Measurements from ENCODE around the gene ABCA10. TPM values are rescaled to one million over a fixed set of nuclear protein-coding genes. Genes with fewer than 3 reads are reported as not detected.
"Not testable (repeated sequence)": the region's sequence is repeated elsewhere in the genome, so short reads cannot be mapped to it uniquely, and the experiment has no call there.

Gene ABCA10
- polyA plus RNA-seq, 3 donors = 1.8 to 25.1 (median 6.9) TPM

DNA sequence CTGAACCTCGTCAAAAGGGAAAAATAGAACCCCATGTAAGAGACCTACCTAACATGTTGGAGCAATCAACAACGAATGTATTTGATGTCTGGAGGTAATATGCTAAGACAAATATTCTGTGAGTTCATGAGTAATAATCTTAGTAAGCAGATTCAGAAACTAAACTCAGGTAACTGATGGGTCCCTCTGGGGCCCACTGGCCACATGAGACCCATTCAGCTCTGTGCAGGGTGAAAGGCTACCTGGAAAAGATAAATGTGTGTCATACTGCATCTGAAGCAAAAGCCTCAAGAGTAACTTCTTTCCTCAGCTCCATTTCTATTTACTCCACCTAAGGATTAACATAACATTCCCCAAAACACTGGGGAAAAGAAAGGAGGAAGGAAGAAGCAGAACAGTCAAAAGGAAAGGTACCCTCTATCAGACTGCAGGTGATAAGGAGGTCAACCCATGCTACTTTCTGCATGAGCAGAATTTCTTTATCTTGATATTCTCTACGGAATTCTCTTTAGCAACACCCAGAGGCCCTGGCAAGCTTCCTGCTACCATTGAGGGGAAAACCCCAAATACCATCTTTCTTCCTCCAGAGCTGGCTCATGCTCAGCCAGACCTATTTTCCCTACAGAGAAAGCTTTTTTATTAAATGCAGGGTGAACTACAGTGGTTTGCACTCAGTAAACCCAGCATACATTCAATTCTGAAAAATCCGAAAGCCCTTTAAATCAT, 49.2 kb downstream of the ABCA10 start:
- H3K27ac ChIP-seq (ENCODE audit: low read depth, low read length) = no peak overlapping the region
- 63 to 68% (median 66%) methylated on average over 4 of the region's 4 CpGs for WGBS, 3 donors

DNA sequence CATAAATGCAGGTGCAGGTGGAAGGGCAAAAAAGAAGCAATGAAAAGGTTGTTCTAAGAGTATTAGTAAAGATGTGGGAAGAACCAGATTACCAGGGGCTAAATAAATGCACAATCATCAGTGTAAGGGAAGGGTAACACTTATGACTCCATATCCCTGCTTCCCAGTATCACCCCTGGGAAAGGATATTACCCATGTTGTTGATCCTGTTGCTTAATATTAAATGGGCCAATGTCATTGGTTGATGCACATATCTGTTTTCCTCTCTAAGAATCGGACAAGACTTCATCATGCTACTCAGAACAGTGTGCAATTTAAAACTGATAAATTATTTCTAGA, 52.2 kb downstream of the ABCA10 start:
- H3K27ac ChIP-seq (ENCODE audit: low read depth, low read length) = no peak overlapping the region
- 82 to 95% (median 92%) methylated on average over 1 of the region's 1 CpG for WGBS, 3 donors

DNA sequence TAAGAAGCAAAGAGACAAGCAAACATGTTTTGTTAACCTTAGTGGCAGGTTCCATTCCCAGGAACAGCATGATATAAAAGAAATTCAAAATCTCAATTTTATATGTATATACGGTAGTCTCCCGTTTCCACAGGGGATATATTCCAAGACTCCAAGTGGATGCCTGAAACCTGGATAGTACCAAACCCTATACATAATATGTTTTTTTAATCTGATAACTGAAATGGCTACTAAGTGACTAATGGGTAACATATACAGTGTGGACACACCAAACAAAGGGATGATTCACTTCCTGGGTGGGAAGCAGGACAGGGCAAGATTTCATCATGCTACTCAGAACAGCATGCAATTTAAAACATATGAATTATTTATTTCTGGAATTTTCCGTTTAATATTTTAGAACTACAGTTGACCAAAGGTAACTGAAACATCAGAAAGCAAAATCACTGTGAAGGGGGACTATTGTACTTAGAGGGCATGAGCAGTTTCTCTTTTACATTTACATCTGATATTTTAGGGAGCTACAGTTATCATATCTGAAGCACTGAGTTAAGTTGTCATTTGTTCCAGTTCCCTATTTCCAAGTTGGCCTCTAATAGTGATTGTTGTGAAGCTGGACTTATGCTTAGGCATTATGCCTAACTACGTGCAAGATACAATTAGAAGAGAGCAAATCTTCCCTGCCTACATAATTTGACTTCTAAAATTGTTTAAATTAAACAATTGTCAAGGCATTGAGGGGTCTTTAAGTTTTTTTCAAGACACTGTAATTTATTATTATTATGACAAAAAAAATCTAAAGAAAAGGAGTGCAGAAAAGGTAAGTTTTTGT, 52.8 kb downstream of the ABCA10 start:
- H3K27ac ChIP-seq (ENCODE audit: low read depth, low read length) = no peak overlapping the region
- 81 to 93% (median 82%) methylated on average over 4 of the region's 4 CpGs for WGBS, 3 donors

DNA sequence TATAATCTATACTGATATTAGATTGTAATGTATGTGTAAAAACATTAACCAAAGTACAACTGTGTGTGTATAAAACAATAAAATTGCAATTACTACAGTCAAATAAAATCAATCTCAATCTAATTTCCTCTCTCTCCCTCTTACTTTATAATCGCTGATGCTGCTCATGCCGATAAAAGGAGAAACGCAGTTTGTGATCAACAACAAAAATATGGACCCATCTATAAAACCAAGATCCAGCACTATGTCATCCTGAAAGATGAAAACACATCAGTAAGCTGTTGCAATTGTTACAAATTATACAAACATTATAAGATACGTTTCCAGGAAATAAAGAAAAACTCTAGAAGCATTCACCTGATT, 53.4 kb downstream of the ABCA10 start:
- H3K27ac ChIP-seq (ENCODE audit: low read depth, low read length) = no peak overlapping the region
- 84 to 94% (median 94%) methylated on average over 4 of the region's 4 CpGs for WGBS, 3 donors

- 74 to 94% (median 75%) methylated on average over 2 of the region's 2 CpGs for WGBS, 3 donors
- no peak overlapping the region for H3K27ac ChIP-seq (ENCODE audit: low read depth, low read length)
Observed at GRCh38 chr17:69173118-69173517, 55.5 kb downstream of the ABCA10 start.

DNA sequence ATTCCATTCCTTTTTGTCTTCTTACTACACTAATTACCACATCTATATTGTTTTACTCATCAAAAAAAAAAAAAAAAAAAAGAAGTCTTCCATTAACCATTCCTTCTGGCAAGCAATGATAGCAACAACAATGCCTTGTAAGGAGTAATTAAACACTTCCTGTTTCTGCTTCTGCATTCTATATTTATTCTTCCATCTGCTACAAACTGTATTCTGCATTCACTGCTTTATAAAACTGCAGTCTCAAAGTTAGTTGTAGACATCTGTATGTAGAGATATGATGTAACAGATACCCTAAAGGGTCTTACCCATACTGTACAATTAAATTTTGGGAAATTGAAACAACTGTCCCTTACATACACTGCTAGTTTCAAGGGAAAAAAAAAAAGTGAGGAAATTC, 58.2 kb downstream of the ABCA10 start:
- H3K27ac ChIP-seq (ENCODE audit: low read depth, low read length) = no peak overlapping the region

DNA sequence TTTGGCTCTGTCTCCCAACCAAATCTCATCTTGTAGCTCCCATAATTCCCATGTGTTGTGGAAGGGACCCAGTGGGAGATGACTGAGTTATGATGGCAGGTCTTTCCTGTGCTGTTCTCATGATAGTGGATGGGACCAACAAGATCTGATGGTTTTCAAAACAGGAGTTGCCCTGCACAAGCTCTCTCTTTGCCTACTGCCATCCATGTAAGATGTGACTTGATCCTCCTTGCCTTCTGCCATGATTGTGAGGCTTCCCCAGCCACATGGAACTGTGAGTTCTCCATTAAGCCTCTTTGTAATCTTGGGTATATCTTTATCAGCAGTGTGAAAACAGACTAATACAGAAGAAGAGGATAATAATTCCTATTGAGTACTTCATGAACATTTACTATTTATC, 60.0 kb downstream of the ABCA10 start:
- not testable (repeated sequence) for H3K27ac ChIP-seq (ENCODE audit: low read depth, low read length)

GRCh38 chr17:69166957-69167356, 61.7 kb downstream of the ABCA10 start:
- H3K27ac ChIP-seq (ENCODE audit: low read depth, low read length) = no peak overlapping the region
- 91 to 95% (median 95%) methylated on average over 2 of the region's 2 CpGs for WGBS, 3 donors

DNA sequence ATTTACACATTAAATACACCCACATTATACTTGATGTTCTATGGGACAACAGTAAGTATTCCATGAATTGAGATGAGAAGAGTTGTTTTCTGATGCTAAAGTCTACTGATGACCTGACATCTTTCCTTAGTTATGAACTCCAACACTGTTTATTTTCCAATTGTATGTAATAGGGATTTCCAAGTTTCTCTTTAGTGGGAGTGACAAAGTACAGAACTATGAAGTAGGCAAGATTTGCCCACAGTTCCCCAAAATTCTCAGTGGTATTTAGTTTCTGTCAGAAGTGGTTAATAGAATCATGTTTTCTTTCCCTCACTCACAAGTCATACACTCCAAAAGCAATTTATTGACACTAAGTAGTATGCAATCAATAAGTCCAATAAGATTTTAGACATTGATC, 64.4 kb downstream of the ABCA10 start:
- no peak overlapping the region for H3K27ac ChIP-seq (ENCODE audit: low read depth, low read length)

DNA sequence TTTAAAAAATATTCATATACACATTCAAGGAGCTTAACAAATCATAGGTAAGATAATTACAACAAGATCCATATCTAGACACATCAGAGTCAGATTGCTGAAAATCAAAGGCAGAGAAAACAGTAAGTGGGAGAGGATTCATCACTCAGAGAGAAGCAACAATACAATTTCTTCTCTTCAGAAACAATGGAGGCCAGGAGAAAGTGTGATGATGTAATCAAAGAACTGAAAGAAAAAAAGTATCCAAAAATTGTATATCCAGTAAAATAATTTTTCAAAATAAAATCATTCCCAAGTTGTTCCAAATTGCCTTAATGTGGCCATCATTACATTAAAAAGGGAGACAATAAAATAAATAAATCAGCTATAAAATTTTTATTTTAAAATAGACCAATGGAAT, 69.2 kb downstream of the ABCA10 start:
- no peak overlapping the region for H3K27ac ChIP-seq (ENCODE audit: low read depth, low read length)

DNA sequence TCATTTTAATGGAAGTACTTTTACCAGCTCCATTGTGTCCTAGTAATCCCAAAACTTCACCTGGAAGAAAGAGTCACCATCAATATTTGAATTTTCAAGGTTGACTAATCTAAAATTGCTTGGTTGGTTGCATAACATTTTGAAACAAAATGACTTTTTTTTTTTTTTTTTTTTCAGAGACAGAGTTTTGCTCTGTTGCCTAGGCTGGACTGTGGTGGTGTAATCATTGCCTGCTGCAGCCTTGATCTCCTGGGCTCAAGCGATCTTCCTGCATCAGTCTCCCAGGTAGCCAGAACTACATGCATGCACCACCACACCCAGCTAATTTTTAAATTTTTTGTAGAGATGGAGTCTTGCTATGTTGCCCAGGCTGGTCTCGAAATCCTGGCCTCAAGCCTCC, 74.4 kb downstream of the ABCA10 start:
- 96 to 98% (median 97%) methylated on average over 2 of the region's 2 CpGs for WGBS, 3 donors
- H3K27ac ChIP-seq (ENCODE audit: low read depth, low read length) = no peak overlapping the region

- 61 to 66% (median 64%) methylated on average over 1 of the region's 1 CpG for WGBS, 3 donors
- no peak overlapping the region for H3K27ac ChIP-seq (ENCODE audit: low read depth, low read length)
Observed at GRCh38 chr17:69150333-69150732, 78.3 kb downstream of the ABCA10 start.

- no peak overlapping the region for H3K27ac ChIP-seq (ENCODE audit: low read depth, low read length)
- WGBS, 3 donors = 81 to 89% (median 83%) methylated on average over 2 of the region's 2 CpGs
Observed at GRCh38 chr17:69147460-69147859, 81.2 kb downstream of the ABCA10 start.

DNA sequence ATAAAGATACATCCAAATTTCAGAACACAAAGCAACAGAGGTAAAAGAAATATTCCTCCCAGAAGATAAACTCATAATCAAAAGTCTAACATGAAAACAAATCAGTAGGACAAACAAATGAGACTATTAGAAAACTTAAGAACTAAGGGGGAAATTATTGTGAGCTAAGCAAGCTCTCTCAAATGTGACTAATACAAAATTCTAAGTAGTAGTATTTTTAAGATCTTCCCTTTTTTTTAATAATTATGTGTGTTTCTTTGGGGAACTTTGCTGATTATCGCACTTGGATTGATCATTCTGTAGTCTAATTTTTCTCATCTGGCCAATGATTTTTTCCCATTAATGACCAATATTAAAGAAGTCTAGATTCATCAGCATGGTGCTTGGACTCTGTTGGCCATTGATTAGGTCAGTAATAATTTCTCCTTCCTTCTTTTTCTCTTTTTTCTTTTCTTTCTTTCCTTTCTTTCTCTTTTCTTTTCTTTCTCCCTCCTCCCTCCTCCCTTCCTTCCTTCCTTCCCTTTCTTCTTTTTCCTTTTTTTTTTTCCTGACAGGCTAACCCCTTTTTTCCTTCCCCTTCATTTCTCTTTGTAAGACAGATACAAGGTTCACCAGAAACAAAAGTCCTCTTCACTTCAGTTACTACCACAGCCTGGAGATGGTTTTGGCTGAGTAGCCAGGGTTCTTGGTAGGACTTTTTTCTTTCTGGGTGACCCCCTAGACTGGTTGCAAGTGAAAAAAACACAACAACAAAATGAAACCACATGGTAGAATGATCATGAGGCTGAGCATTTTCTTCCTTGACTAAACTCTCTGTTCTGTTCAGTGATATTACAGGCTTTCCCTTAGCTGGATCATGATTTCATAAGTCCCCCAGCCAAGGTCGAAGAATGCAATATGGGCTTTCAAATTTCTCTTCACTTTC, 84.0 kb downstream of the ABCA10 start:
- 91 to 98% (median 94%) methylated on average over 2 of the region's 2 CpGs for WGBS, 3 donors
- H3K27ac ChIP-seq (ENCODE audit: low read depth, low read length) = no peak overlapping the region

DNA sequence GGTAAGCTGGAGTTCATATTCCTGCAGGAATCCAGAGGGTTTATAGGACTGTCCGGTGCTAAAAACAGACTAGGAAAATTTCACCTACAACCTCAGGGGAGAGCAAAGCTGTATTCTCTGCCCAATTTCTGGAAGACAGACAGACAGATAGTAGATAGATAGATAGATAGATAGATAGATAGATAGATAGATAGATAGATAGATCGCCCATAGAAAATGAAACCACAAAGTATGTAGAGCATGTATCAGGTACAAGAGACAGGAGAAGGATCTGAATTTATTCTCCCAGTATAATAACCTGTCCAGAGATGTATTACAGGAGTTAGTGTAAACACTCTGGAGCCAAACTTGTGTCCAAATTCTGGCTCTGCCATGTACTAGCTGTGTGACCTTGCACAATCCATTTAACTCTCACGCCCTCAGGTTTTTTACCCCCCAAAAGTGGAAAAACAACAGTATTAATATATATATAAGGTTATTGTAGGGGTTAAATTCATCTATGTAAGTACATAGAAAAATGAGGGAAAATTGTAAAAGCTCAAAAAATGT, 84.9 kb downstream of the ABCA10 start:
- 92 to 100% (median 95%) methylated on average over 3 of the region's 3 CpGs for whole genome bisulfite sequencing, 3 donors
- no peak overlapping the region for H3K27ac ChIP-seq (ENCODE audit: low read depth, low read length)

GRCh38 chr17:69143151-69143550, 85.5 kb downstream of the ABCA10 start:
- H3K27ac ChIP-seq (ENCODE audit: low read depth, low read length) = no peak overlapping the region

DNA sequence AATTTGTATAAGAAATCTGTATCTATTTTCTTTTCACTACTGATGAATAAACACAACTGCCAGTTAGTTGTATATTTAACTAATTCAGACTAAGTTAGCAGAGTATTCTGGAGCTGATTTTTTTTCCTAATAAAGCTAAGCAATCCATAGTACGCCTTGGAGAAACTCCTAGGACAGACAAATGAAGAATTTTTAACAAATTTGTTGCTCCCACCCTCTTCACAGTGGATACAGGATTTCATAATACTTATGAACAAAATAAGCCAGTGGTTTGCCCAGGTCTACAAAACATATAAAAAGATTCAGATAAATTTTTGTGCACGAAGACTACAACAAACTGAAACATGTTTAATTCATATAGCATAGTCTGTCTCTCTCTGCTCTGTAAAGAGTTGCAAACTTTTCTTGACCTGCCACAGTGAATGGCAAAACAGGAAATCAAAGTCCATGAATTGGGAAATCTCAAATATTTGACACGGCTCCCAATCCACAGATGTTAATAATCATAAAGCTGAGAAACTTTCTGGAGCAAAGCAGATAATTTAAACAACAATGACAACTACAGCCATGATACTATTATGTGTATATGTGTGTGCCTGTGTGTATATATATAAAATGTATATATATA, 86.3 kb downstream of the ABCA10 start:
- 40 to 55% (median 41%) methylated on average over 3 of the region's 3 CpGs for WGBS, 3 donors

More at GRCh38 chr17:69143151-69143550, 85.5 kb downstream of the ABCA10 start:
- WGBS, 3 donors = 61 to 82% (median 73%) methylated on average over 1 of the region's 1 CpG

DNA sequence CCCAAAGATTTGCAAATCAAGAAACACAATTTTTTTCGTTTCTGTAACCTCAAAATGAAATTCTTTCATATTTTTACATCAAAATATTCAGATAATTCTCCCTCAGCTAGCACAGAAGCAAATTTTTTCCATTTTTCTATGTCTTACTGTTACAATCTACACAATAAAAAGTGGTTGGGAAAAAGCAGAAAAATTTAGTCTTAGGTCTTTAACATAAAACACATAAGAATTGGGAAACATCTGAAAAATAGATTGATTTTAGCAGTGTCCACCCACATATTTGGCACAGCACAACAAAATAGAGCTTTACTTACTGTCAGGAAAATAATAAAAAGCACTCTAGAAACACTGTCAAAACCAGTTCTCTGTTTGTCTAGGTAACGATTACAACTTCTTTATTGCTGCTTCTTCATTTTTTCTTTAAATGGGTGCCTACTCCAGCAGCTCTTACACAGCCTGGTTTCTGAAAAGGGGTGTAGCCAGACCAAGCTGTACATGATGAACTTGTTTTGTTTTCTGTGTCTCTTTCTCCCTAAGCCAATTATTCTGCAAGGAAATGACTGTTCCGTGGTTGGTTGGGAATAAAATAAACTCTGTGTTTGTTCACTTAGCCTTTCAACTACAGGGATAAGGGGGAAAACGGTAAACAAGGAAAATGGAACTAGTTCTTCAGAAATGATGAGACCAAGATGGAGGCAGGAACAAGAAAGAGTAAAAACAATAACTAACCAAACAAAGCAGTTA, 87.0 kb downstream of the ABCA10 start, which contains the start of gene ABCA6:
ABCA6 (minus strand) TSS at position 465 of the 744 bp plus-strand sequence. CDS start 1,192 bp downstream, outside the sequence.
- no peak within 1 kb of the TSS for H3K27ac ChIP-seq (ENCODE audit: low read depth, low read length)
- WGBS, 3 donors = 35 to 51% (median 39%) methylated on average over 4 of the region's 4 CpGs

More for the DNA sequence above, 86.3 kb downstream of the ABCA10 start:
- H3K27ac ChIP-seq (ENCODE audit: low read depth, low read length) = no peak overlapping the region
